HepG2 (cell line): Measurements from ENCODE around the gene ASAP2. TPM values are rescaled to one million over a fixed set of nuclear protein-coding genes. Genes with fewer than 3 reads are reported as not detected.
A peak's percentile ranks its signal among the peaks of the same experiment; 100 is the strongest.

Experiments used
- SALL2 ChIP-seq: sonication (generic); formaldehyde crosslinking; IDR thresholded peaks from 2 replicates; pipeline ENCODE4 v1.8.1; 2023; ENCODE audit warnings: mild to moderate bottlenecking, missing genetic modification reagents, inconsistent platforms
- THYN1 ChIP-seq: sonication (generic); formaldehyde crosslinking; IDR thresholded peaks from 2 replicates; pipeline ENCODE4 v1.8.1; 2023; ENCODE audit warnings: low read depth, mild to moderate bottlenecking, moderate library complexity, missing genetic modification reagents, borderline replicate concordance
- ZNF224 ChIP-seq: sonication (generic); formaldehyde crosslinking; IDR thresholded peaks from 2 replicates; pipeline ENCODE4 v1.5.0; 2020; ENCODE audit warnings: mild to moderate bottlenecking, missing genetic modification reagents
- polyA plus RNA-seq, 8 experiments: library from polyadenylated mRNA; depleted of rRNA in 3 of 8; stranded (reverse) in 7 of 8; unstranded in 1 of 8; fragments of >200 nt; fragmentation: Illumina TruSeq in 4 of 8; extraction: Trizol in 4 of 8; gene quantifications; 2 replicates each; pipeline versions ENCODE4 v1.2.1 to v1.2.3, GENCODE V29; 2011 to 2016; ENCODE audit warnings: low read depth in 4 of 8, missing spikeins in 1 of 8, mixed read lengths in 1 of 8; ENCODE audit not compliant: insufficient read depth in 1 of 8
- total RNA-seq, 5 experiments: library from RNA; depleted of rRNA; stranded (reverse); fragments of >200 nt; fragmentation: Illumina TruSeq; extraction: Trizol; gene quantifications; 2 replicates each; pipeline ENCODE4 v1.2.3, GENCODE V29; 2016; ENCODE audit warnings: low read depth in 1 of 5
- TF ChIP-seq, protein P1 (sequence below): sonication (generic); formaldehyde crosslinking; IDR thresholded peaks from 2 replicates; pipeline ENCODE4 v1.9.0; 2021; ENCODE audit warnings: missing genetic modification reagents, mild to moderate bottlenecking, borderline replicate concordance
- TF ChIP-seq, protein P2 (sequence below): sonication (generic); formaldehyde crosslinking; IDR thresholded peaks from 2 replicates; pipeline ENCODE4 v1.4.0; 2020; ENCODE audit warnings: missing genetic modification reagents, borderline replicate concordance
- TF ChIP-seq, protein P3 (sequence below), 2 experiments: sonication (generic) in 1 of 2; formaldehyde crosslinking in 1 of 2; IDR thresholded peaks; 2 replicates each; pipeline versions ENCODE4 v1.6.1 to v1.9.0; 2014 to 2022; ENCODE audit warnings: antibody characterized with exemption in 1 of 2, borderline replicate concordance in 1 of 2, inconsistent platforms in 1 of 2, low read depth in 1 of 2, missing genetic modification reagents in 1 of 2

ASAP2 gene
- total and polyA plus RNA-seq, 2 of the 13 experiments (the other 11 are each of a cell fraction or from before 2014, with no cell fraction given): 7.3 to 22.3 TPM

DNA sequence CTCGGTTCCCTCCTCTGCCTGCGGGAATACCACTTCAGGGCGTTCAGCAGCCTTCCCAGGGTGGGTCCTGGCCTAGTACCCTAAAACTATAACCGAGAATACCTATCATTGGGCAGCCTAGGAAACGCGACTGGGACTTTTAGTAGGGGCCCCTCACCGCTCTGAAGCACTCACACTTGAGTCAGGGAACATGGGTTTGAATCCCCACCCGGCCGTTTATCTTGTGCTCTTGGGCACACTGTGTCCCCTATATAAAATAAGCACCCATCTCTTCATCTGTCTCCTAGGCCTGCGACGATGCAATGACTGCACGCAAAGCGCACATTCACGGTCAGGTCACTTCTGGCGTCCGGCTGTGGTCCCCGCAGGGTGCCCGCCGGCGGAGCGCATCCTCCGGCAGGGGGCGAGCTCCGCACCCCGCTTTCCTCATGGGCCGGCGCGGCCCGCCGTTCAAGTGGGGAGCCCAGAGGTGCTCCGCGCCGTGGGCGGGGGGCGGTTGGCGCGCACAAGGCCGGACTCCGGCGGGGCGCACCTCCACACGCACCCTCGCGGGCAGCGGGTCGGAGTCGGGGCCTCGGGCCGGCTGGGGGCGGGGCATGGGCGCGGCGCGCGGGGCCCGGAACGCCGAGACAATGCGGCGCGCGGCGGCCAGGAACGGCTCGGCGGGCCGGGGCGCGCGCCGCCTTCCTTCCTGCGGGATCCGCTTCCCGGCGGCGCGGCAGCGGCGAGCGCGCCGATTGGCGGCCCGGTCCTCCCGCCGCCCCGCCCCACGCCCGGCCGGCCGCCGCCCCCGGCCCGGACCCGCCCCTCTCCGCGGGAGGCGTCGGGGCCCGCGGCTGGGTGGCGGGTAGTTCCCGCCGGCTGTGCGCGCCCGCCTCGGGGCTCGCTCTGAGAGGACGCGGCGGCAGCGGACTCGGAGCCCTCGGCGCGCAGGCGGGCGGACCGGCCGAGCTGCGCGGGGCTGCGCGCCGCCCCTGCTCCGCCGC lies at the start of gene ASAP2 (continued):
- TF ChIP-seq, protein P1, sequence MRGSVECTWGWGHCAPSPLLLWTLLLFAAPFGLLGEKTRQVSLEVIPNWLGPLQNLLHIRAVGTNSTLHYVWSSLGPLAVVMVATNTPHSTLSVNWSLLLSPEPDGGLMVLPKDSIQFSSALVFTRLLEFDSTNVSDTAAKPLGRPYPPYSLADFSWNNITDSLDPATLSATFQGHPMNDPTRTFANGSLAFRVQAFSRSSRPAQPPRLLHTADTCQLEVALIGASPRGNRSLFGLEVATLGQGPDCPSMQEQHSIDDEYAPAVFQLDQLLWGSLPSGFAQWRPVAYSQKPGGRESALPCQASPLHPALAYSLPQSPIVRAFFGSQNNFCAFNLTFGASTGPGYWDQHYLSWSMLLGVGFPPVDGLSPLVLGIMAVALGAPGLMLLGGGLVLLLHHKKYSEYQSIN (CRISPR knock-in tag): no peak
- no peak for TF ChIP-seq THYN1
- TF ChIP-seq, protein P2, sequence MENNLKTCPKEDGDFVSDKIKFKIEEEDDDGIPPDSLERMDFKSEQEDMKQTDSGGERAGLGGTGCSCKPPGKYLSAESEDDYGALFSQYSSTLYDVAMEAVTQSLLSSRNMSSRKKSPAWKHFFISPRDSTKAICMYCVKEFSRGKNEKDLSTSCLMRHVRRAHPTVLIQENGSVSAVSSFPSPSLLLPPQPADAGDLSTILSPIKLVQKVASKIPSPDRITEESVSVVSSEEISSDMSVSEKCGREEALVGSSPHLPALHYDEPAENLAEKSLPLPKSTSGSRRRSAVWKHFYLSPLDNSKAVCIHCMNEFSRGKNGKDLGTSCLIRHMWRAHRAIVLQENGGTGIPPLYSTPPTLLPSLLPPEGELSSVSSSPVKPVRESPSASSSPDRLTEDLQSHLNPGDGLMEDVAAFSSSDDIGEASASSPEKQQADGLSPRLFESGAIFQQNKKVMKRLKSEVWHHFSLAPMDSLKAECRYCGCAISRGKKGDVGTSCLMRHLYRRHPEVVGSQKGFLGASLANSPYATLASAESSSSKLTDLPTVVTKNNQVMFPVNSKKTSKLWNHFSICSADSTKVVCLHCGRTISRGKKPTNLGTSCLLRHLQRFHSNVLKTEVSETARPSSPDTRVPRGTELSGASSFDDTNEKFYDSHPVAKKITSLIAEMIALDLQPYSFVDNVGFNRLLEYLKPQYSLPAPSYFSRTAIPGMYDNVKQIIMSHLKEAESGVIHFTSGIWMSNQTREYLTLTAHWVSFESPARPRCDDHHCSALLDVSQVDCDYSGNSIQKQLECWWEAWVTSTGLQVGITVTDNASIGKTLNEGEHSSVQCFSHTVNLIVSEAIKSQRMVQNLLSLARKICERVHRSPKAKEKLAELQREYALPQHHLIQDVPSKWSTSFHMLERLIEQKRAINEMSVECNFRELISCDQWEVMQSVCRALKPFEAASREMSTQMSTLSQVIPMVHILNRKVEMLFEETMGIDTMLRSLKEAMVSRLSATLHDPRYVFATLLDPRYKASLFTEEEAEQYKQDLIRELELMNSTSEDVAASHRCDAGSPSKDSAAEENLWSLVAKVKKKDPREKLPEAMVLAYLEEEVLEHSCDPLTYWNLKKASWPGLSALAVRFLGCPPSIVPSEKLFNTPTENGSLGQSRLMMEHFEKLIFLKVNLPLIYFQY: peak; percentile 77; the same call in 1 of the 2 replicates
- TF ChIP-seq ZNF224 (CRISPR knock-in tag): no peak
- peak; percentile 21; the same call in 1 of the 2 replicates for TF ChIP-seq SALL2
- TF ChIP-seq, protein P3, sequence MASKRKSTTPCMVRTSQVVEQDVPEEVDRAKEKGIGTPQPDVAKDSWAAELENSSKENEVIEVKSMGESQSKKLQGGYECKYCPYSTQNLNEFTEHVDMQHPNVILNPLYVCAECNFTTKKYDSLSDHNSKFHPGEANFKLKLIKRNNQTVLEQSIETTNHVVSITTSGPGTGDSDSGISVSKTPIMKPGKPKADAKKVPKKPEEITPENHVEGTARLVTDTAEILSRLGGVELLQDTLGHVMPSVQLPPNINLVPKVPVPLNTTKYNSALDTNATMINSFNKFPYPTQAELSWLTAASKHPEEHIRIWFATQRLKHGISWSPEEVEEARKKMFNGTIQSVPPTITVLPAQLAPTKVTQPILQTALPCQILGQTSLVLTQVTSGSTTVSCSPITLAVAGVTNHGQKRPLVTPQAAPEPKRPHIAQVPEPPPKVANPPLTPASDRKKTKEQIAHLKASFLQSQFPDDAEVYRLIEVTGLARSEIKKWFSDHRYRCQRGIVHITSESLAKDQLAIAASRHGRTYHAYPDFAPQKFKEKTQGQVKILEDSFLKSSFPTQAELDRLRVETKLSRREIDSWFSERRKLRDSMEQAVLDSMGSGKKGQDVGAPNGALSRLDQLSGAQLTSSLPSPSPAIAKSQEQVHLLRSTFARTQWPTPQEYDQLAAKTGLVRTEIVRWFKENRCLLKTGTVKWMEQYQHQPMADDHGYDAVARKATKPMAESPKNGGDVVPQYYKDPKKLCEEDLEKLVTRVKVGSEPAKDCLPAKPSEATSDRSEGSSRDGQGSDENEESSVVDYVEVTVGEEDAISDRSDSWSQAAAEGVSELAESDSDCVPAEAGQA (IDR thresholded peaks at IDR 0.05; ENCODE audit: low read depth): no peak
- TF ChIP-seq, protein P3 (CRISPR knock-in tag; IDR thresholded peaks at IDR 0.05; ENCODE audit: borderline replicate concordance): no peak
